IPS-NIHi7 (cell line): ENCODE results near the gene SEMA3D.
"Not testable (repeated sequence)": the region's sequence is repeated elsewhere in the genome, so short reads cannot be mapped to it uniquely, and the experiment has no call there.

ENCODE experiments used
- DNase-seq: peaks from one replicate; pipeline ENCODE4 v3.0.0; 2012; ENCODE audit warnings: mixed read lengths; ENCODE audit errors: extremely low spot score

The SEMA3D gene

DNA sequence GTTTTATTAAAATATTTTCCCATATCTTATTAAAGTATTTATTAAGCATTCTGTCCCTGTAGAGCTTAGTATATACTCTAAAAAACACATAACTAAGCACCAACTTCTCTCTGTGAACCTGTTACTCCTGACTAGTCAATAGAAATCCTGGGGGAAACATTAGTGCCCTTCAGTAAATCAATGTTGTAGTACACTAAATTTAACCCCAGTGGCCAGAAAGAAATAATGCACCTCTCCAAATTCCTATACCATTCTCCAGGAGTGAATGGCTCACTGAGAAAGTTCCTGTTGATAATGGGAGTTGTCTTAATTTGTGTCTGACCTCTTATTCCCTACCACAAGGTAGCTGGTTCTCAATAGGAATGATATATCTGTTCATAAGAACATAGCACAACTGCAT is 188.2 kb downstream of the SEMA3D start:
- no peak for DNase-seq

DNA sequence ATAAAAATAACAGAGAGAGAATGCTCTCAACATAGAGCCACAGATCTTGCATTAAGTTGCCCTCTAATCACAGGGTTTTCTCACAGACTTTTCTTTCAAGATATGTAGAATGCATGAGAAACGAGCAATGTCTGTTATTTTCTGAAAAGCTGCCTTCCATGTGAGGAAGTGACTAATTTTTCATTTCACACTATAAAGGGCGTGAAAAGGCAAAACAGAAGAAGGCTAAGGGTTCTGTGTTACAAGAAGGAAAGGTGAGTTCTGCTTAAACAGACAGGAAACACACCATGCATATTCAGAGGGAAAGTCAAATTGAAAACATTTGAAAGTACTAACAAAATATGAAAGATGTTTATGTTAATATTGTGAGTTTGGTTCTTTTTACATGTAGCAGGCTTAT is 189.2 kb downstream of the SEMA3D start:
- no peak for DNase-seq

DNA sequence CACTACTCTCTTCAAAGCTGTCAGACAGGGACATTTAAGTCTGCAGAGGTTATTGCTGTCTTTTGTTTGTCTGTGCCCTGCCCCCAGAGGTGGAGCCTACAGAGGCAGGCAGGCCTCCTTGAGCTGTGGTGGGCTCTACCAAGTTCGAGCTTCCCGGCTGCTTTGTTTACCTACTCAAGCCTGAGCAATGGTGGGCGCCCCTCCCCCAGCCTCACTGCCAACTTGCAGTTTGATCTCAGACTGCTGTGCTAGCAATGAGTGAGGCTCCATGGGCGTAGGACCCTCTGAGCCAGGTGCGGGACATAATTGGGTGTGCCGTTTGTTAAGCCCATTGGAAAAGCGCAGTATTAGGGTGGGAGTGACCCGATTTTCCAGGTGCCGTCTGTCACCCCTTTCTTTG is 193.9 kb downstream of the SEMA3D start:
- DNase-seq = not testable (repeated sequence)

DNA sequence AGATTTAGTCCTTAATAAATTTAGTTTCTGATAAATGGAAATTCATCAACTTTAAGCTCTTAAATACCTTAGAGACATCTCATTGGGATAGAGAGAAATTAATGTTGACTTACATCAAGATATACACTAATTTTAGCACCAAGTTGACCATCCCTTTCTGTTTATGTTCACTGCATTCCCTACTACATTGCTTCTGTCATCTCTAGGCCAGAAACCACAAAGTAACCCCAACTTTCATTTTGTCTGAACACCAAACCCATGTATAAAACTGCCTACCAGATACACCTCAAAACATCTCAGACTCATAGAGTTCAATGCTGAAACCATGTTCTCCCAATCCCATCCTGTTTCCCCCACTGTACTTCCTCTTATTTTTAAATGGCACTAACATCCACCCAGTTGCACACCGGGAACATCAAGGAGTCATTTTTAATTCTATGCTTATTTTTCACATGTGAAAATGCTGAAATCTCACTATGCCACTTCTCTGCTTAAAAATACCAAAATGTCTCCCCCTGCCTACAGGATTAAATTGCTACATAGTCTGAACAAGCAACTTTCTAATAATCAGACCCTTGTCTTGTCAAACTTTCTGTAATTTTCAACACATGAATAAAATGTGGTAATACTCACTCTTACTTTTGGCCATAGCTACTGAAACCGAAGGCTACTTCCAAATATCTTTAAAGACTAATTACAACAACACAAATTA is 201.6 kb downstream of the SEMA3D start:
- DNase-seq = no peak

DNA sequence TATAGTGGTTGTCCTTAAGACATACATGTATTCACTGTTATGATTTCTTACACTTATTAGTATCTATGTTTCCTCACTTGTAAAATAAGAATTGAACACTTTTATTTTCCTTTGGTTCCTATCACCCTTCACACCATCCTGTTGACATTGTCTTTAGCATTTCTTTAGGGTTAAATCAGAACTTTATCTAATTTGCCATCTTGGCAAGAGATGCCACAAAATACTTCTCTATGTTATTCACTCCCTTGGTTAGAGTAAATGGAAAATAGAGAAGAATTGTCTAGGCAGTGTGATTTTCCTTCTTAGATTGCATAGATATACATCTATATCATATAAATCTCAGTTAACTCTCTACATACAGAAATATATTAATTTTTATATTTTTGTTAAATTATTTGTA is 204.7 kb downstream of the SEMA3D start:
- DNase-seq = no peak

DNA sequence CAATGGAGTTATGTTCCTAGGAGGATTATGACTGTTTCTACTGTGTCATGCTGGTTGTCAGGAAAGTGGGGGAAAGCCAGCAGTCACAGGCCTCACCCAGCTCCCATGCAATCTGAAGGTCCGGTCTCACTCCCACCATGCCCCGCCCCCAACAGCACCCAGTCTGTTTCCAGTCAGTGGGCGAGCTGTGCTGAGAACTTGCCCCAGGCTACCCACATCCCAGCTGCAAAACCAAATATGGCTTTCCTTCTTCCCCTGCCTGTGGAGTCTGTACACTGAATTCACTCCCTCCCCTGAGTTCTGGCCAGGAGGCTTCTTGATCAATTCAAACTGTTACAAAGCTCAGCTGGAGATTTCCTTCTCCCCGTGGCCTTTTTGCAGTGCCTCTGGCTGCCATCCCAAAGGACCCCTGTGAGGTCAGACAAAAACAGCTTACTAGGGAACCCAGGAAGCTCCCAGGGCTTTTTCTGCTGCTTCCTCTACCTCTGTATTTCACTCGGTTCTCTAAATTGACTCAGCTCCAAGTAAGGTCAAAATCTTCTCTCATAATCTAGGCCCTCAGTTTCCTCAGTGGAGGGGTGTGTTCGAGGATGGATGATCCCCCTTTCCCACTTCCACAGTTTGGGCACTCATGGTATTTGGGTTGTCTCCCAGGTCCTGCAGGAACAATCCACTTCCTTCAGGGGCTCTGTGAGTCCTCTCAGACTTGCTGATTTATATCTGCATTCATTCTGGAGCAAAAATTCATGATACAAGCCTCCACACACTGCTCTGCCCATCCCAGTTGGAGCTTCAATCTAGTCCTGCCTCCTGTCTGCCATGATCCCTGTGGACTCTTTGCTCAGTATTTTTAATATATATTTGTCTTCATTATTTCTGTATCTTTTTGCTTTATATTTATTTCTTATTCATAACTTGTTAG is 205.5 kb downstream of the SEMA3D start:
- no peak for DNase-seq

DNA sequence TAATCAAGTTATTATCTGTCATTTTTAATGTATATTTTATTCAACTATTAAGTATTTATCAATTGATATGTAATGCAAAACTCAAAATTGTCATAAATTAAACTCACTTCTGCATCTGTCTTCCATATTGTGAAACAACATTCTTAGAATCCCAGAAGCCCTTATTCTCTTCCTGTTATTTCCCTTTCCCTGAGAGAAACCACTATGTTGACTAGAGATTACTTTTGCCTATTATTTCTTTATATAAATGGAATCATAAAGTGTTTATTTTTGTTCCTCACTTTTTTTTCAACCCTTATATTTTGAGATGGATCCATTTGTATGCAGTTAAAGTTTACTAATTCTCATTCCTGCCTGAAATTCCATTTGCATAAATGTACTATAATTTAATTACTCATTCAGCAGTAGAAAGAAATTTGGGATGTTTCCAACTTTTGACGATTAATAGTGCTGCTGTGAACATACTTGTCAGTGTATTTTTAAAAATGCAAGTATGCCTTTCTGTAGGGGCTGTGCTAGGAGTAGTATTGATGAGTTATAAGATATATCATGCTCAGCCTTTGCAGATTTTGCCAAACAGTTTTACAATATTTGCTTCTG is 211.2 kb downstream of the SEMA3D start:
- no peak for DNase-seq

DNA sequence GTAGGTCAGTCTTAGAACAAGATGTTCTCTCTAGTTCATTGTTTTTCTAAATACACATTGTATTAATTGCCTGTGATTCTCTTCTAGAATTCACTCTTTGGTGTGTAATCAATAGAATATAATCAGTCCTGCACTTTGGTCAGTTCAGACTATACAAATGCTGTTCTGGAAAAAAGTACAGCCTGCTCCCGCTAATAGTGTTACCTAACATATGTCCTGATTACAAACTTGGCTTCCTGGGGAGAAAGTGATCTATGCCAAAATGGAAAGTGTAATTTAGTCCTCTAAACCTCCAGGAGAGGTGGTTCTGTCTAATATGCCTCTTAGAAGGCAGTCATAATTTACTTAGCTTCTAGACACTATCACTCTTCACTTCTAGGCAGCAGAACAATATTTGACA is 215.5 kb downstream of the SEMA3D start:
- no peak for DNase-seq

DNA sequence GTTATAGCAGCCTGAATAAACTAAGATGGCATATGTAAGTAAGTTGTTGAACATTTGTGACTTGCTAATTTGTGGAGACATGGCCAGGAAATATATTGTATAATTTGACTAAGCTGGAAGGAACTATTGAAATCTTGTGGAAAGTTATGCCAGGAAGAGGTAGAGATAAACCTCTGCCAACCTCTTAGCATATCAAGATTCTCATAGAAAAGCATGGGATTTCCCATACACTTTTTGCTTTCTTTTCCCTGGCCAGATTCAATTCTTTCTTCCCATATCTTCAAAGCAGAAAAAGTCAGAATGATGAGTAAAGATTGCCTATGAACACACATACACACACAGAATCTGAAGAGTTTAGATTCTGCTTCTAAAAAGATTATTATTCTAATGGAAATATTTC is 216.2 kb downstream of the SEMA3D start:
- DNase-seq = no peak

DNA sequence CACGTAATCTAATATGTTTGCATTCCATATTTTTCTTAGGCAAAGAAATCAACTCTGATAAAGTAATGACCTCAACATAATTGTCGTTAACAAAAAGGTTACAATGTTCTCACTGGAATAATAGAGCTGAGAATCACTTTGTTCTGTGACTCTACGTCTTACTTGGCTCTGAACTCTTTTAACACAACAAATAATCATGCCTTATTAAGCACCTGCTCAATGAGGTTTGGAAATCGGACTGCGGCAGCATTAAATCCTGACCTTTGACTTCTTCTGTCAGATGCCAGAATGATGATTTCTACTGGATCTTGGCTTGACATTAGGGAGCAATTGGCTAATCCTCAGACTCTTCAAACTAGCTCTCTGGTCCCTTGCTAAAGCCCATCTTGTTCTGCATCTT is 233.6 kb downstream of the SEMA3D start:
- DNase-seq = no peak

DNA sequence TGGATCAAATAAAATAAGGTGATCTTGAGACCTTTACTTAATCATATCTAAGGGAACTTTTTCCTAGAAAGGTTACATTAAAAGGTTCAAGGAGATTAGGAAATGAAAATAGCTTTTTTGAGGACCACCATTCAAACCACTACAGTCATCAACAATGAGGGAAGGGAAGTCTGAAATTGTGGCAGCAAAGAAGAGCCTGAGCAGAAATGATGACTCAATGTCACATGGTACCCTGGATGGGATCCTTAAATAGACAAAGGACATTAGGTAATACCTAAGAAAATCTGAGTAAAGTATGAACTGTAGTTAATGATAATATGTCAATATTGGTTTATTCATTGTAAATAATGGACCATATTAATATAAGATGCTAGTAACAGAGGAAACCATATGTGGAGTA is 236.0 kb downstream of the SEMA3D start:
- DNase-seq = no peak

DNA sequence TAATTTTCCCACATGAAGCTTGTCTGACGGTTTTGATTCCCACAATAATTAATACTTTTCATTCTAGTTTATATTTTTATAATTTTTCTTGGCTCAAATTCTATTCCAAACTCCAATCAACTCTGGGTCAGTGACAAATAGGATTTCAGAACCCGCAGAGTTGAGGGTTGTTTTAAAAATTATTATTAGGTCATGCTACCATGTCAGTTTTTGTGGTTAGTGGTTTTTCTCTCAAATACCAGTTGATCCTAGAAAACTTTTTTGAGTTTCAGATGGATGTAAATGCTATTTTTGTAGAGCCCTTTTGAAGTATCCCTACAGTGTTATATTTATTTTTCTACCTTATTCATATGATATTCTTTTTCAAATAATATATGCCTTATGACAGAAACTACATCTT is 237.4 kb downstream of the SEMA3D start:
- no peak for DNase-seq

DNA sequence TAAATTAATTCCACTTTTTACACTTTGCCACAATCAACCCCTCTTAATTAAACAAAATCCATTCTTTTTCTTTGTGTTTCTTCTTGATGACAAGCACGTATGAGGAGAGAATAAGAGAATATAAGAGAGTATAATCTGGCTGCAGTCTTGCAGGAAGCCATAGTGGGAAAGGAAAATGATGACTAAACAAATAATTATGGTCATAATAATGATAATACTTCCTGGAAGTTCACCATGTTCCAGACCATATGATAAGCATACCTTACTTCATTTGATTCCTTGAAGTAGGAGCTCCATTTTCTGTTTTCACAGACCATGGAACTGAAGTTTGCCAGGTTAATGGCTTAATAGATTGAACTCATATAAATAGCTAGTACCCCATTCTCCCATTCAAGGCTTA is 237.8 kb downstream of the SEMA3D start:
- DNase-seq = no peak

DNA sequence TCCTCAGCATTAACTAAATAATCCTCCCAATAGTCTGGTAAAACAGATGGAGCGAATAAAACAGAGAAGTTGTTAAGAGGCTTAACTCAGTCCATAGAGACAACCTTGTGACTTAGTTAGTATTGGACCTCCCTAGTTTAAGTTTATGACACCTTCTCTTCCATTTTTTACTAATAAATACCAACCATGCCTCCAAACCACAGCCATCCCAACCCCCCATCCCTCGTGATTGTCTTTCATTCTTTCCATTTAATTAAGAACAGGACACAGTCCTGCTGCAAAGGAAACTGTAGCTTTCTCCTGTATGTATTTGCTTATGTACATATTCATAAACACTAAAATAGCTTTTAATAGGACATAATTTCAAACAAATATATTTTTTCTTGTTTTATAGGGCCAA is 238.2 kb downstream of the SEMA3D start:
- DNase-seq = no peak

DNA sequence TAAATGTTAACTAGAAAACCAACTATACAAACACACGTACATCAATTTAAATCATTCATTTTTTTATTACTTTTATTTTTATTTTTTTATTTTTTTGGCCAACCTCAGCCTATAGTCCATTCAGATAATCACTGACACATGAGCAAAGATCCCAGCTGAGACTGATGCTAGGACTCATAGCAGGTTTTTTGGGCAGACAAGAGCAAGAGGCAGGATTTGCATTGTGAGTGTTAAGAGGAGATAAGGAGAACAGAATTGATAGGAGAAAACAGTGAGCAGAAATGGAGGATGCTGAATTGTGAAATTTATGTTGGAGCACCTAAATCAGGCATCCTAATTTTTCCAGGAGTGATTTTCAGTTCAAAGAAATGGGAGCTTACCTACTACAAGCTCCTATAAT is 240.3 kb downstream of the SEMA3D start:
- DNase-seq = no peak
